ENCODE results near the gene ADCK1. TPM values are rescaled to one million over a fixed set of nuclear protein-coding genes. Genes with fewer than 3 reads are reported as not detected.

ADCK1 gene
- total and polyA plus RNA-seq, 2 of the 13 experiments (the other 11 are each of a cell fraction or from before 2014, with no cell fraction given) = 3.9 to 6.3 TPM

DNA sequence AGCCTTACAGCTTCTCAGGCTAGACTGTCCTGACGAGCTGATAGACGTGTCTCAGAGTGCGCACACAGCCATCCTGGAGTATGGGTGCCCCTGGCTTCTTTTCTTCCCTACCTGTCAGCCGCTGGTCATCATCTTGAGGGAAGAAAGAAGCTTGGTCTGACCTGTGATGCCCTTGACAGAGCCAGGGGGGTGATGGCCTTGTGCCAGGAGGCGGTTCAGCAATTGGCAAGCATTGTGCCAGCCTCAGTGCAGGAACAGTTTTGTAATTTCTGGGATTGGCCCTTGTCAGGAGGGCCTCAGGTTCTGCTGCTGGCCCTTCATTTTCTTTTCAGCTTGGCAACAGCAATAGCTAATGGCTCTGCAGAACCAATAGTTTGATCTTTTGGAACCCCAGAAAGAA is 80.1 kb downstream of the ADCK1 start:
- ChIA-PET POLR2A (no interaction called here), CTCF (ENCODE audit: low intra/inter-chr PET ratio, low total read pairs) (no interaction called here)
- no TSS peak for BruUV-seq (replicated peaks)
- Histone ChIP-seq H4K20me1 (ENCODE audit: insufficient read depth, low read length) (no peaks in the 10 kb centered on the region), H3K9ac (ENCODE audit: insufficient read depth, low read depth, low read length) (no peak overlapping the region), H3K4me1 (ENCODE audit: insufficient read depth, low read length) (no peaks in the 10 kb centered on the region), H3K4me3 (replicated peaks in 1 of 3; ENCODE audit: insufficient read depth in 1 of 3, low read depth in 2 of 3, low read length in 3 of 3) (no peak overlapping the region), H3K4me2 (ENCODE audit: low read depth, low read length) (no peak overlapping the region), H3K27me3 (ENCODE audit: control insufficient read depth in 1 of 2, insufficient read depth in 2 of 2, low read length in 2 of 2) (no peaks in the 10 kb centered on the region), H3K9me3 (ENCODE audit: low read length) (no peaks in the 10 kb centered on the region), H3K36me3 (replicated peaks in 1 of 2; ENCODE audit: control insufficient read depth in 1 of 2, insufficient read depth in 2 of 2, low read length in 2 of 2) (no peaks in the 10 kb centered on the region), H2AFZ (ENCODE audit: low read length) (no peak overlapping the region), H3K79me2 (ENCODE audit: insufficient read depth, low read length) (no peaks in the 10 kb centered on the region), H3K27ac (ENCODE audit: extremely low read length, insufficient read depth, low read length) (no peak overlapping the region)
- intact Hi-C loops (cut with micrococcal nuclease; ENCODE audit: unreplicated experiment) (no loop called here), in situ Hi-C loops (cut with HindIII; ENCODE audit: extremely low pct_ligation_motif_present, low pct_unique_long_range_greater_than_20kb) (no loop called here)
- TF ChIP-seq ZNF781 (CRISPR knock-in tag; IDR thresholded peaks at IDR 0.05; ENCODE audit: borderline replicate concordance, not compliant biosample characterization) = no peak
- no peak for TF ChIP-seq JUNB (CRISPR knock-in tag; IDR thresholded peaks at IDR 0.05; ENCODE audit: borderline replicate concordance)
- TF ChIP-seq MTA3 (CRISPR knock-in tag; IDR thresholded peaks at IDR 0.05) = no peak
- no peak for TF ChIP-seq ERF (CRISPR knock-in tag; IDR thresholded peaks at IDR 0.05)
- TF ChIP-seq ZIK1 (CRISPR knock-in tag; IDR thresholded peaks at IDR 0.05; ENCODE audit: borderline replicate concordance, low read depth) = no peak
- TF ChIP-seq MYNN (CRISPR knock-in tag; IDR thresholded peaks at IDR 0.05; ENCODE audit: low read depth) = no peak
- TF ChIP-seq FOXM1 (CRISPR knock-in tag; IDR thresholded peaks at IDR 0.05) = no peak
- TF ChIP-seq ZNF891 (CRISPR knock-in tag; IDR thresholded peaks at IDR 0.05) = no peak
- TF ChIP-seq, protein P1, sequence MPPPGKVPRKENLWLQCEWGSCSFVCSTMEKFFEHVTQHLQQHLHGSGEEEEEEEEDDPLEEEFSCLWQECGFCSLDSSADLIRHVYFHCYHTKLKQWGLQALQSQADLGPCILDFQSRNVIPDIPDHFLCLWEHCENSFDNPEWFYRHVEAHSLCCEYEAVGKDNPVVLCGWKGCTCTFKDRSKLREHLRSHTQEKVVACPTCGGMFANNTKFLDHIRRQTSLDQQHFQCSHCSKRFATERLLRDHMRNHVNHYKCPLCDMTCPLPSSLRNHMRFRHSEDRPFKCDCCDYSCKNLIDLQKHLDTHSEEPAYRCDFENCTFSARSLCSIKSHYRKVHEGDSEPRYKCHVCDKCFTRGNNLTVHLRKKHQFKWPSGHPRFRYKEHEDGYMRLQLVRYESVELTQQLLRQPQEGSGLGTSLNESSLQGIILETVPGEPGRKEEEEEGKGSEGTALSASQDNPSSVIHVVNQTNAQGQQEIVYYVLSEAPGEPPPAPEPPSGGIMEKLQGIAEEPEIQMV (CRISPR knock-in tag; IDR thresholded peaks at IDR 0.05; ENCODE audit: low read depth) = no peak
- TF ChIP-seq, protein P2, sequence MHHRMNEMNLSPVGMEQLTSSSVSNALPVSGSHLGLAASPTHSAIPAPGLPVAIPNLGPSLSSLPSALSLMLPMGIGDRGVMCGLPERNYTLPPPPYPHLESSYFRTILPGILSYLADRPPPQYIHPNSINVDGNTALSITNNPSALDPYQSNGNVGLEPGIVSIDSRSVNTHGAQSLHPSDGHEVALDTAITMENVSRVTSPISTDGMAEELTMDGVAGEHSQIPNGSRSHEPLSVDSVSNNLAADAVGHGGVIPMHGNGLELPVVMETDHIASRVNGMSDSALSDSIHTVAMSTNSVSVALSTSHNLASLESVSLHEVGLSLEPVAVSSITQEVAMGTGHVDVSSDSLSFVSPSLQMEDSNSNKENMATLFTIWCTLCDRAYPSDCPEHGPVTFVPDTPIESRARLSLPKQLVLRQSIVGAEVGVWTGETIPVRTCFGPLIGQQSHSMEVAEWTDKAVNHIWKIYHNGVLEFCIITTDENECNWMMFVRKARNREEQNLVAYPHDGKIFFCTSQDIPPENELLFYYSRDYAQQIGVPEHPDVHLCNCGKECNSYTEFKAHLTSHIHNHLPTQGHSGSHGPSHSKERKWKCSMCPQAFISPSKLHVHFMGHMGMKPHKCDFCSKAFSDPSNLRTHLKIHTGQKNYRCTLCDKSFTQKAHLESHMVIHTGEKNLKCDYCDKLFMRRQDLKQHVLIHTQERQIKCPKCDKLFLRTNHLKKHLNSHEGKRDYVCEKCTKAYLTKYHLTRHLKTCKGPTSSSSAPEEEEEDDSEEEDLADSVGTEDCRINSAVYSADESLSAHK (CRISPR knock-in tag; IDR thresholded peaks at IDR 0.05; ENCODE audit: borderline replicate concordance) = no peak
- TF ChIP-seq ZNF589 (CRISPR knock-in tag; conservative IDR thresholded peaks at IDR 0.05) = no peak
- no peak for TF ChIP-seq ZNF34 (CRISPR knock-in tag; IDR thresholded peaks at IDR 0.05; ENCODE audit: borderline replicate concordance)
- TF ChIP-seq GFI1 (CRISPR knock-in tag; IDR thresholded peaks at IDR 0.05; ENCODE audit: borderline replicate concordance) = no peak
- no peak for TF ChIP-seq YEATS4 (CRISPR knock-in tag; IDR thresholded peaks at IDR 0.05; ENCODE audit: borderline replicate concordance)
- TF ChIP-seq KMT2B (CRISPR knock-in tag; IDR thresholded peaks at IDR 0.05) = no peak
- no peak for TF ChIP-seq FOXP1 (IDR thresholded peaks at IDR 0.05)
- TF ChIP-seq FOXP1 (CRISPR knock-in tag; IDR thresholded peaks at IDR 0.05) = no peak
- no peak for TF ChIP-seq KLF15 (CRISPR knock-in tag; IDR thresholded peaks at IDR 0.05; ENCODE audit: borderline replicate concordance)
- TF ChIP-seq ZFP82 (CRISPR knock-in tag; IDR thresholded peaks at IDR 0.05; ENCODE audit: borderline replicate concordance) = no peak
- WGBS (ENCODE audit: low lambda C conversion rate) = 90% methylated on average over 2 of the region's 5 CpGs
- ATAC-seq (no peak), FAIRE-seq (no peak), DNase-seq (ENCODE audit: low spot score) (no peak)

All from HepG2 (cell line).